ENCODE data around the gene SPATA19.
"Not testable (repeated sequence)": the region's sequence is repeated elsewhere in the genome, so short reads cannot be mapped to it uniquely, and the experiment has no call there.

Gene SPATA19

DNA sequence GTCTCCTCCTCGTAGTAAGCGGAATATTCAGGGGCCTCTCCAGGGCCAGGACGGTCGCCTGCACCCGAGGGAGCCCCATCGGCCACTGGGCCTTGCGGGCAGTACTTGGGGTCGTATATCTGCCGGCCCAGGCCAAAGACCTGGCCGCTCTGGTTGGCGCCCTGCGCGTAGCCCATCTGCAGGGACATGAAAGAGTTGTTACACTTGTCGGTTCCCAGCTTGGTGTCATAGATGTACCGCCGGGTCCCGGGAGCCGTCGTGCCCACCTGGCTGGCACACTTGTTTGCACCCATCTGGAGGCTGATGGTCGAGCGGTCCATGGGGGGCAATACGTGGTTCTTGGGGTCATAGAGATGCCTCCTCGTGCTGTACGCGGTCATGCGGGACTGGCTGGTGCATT, 19.4 kb upstream of the SPATA19 start:
- TF ChIP-seq, protein P1, sequence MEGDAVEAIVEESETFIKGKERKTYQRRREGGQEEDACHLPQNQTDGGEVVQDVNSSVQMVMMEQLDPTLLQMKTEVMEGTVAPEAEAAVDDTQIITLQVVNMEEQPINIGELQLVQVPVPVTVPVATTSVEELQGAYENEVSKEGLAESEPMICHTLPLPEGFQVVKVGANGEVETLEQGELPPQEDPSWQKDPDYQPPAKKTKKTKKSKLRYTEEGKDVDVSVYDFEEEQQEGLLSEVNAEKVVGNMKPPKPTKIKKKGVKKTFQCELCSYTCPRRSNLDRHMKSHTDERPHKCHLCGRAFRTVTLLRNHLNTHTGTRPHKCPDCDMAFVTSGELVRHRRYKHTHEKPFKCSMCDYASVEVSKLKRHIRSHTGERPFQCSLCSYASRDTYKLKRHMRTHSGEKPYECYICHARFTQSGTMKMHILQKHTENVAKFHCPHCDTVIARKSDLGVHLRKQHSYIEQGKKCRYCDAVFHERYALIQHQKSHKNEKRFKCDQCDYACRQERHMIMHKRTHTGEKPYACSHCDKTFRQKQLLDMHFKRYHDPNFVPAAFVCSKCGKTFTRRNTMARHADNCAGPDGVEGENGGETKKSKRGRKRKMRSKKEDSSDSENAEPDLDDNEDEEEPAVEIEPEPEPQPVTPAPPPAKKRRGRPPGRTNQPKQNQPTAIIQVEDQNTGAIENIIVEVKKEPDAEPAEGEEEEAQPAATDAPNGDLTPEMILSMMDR (IDR thresholded peaks at IDR 0.05; ENCODE audit: extremely low read depth, insufficient read depth, missing control alignments), result no peak
- DNase-seq (ENCODE audit: low spot score), result no peak
- in situ Hi-C loops (cut with MboI; ENCODE audit: low pct_unique_long_range_greater_than_20kb, low sequenced_read_pairs, unreplicated experiment), result no loop called here

DNA sequence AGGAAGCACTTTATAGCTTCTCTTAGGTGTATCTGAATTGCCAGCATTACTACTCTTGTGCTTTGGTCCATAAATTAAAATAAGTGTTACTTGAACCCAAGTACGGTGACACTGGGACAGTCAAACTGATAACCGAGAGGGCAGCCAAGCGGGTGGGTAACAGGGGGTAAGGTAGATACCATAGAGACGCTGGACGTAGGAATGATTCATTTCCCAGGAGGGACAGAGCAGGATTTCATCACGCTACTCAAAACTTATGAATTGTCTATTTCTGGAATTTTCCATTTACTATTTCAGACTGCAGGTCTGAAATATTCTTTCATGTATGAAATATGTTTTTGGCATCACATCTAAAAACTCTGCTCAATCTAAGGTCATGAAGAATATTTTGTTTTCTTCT, 14.8 kb upstream of the SPATA19 start:
- no peak for DNase-seq (ENCODE audit: low spot score)
- TF ChIP-seq, protein P1 (IDR thresholded peaks at IDR 0.05; ENCODE audit: extremely low read depth, insufficient read depth, missing control alignments), result no peak
- in situ Hi-C loops (cut with MboI; ENCODE audit: low pct_unique_long_range_greater_than_20kb, low sequenced_read_pairs, unreplicated experiment), result no loop called here

DNA sequence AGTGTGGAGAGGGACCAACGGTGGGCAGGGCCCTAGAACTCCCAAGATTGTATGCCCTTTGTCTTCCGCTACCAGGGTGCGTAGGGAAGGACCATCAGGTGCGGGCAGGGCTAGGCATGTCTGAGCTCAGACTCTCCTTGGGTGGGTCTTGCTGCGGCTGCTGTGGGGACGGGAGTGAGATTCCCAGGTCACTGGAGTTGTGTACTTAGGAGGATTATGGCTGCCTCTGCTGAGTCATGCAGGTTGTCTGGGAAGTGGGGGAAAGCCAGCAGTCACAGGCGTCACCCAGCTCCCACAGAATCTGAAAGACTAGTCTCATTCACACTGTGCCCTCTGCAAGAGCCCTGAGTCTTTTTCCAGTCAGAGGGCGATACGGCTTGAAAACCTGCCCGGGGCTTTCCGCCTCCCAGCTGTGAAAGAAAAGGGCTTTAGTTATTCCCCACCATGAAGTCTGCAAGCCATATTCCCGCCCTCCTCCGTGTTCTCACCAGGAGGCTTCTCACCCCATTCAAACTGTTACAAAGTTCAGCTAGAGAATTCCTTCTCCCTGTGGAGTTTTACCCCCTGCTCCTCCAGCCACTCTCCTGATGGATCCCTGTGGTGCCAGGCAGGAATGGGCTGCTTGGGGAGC, 9.1 kb upstream of the SPATA19 start:
- DNase-seq (ENCODE audit: low spot score); in situ Hi-C loops (cut with MboI; ENCODE audit: low pct_unique_long_range_greater_than_20kb, low sequenced_read_pairs, unreplicated experiment): not testable (repeated sequence)

DNA sequence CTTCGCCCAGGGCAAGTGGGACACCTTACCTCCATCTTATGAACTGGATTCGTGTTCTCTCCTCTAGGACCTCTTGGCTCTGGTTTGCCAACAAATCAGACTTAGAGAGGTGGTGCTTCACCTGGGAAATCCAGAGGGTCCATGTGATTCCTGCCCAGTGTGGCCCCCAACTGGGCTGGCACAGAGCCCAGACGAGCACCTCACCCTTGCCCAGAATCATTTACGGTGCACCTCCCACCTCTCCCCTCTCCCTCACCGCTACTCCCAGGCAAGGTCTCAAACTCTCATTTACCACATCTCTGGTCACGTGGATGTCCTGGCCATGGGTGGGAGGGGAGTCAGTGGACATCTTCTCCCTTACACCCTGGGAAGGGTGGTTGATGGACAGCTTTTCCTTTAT, 1.1 kb downstream of the SPATA19 start:
- in situ Hi-C loops (cut with MboI; ENCODE audit: low pct_unique_long_range_greater_than_20kb, low sequenced_read_pairs, unreplicated experiment), result no loop called here
- DNase-seq (ENCODE audit: low spot score), result no peak
- TF ChIP-seq, protein P1 (IDR thresholded peaks at IDR 0.05; ENCODE audit: extremely low read depth, insufficient read depth, missing control alignments), result no peak

DNA sequence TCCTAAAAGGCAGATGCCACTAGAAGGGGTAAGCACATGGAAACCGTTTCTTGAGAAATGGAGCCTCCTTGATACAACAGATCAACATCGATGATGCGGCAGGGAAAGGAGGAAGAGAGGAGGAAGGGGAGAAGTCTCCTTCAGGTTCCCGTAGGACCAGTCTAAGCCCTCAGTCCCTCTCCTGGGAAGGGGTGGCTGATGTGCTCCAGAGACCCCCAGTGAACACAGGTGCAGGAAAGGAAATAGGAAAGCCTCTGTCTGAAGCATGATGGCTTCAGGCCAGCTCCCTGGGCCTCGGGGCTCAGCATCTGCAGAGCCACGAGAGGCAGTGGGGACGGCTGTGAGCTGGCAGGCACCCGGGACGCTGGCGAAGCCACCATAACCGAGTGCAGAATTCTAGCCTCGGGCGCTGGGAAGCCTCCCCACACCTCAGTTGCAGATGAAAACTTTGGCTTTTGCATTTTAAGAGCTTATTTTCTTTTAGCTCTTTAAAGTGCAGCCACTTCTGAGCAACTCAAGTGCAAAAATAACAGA, 1.8 kb downstream of the SPATA19 start:
- DNase-seq (ENCODE audit: low spot score), result no peak
- TF ChIP-seq, protein P1 (IDR thresholded peaks at IDR 0.05; ENCODE audit: extremely low read depth, insufficient read depth, missing control alignments), result no peak
- in situ Hi-C loops (cut with MboI; ENCODE audit: low pct_unique_long_range_greater_than_20kb, low sequenced_read_pairs, unreplicated experiment), result no loop called here

DNA sequence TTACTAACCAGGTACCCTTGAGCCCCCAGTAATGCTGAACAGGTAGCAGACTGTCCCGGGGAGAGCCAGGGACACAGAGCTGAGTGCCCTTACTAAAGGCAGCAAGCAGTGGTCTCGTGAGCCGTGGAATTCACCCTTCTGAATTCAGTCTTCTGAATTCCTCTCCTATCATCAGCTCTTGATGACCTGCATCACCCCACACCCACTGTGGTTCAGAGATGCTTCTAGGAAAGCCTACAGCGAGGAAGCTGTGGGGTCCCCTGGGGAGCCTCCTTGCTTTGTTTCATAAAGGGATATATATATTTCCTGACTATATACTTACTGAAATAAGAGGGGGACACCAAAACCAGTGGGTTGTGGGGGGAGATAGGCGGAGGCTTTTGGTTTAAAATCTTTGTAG, 2.6 kb downstream of the SPATA19 start:
- DNase-seq (ENCODE audit: low spot score), result no peak
- in situ Hi-C loops (cut with MboI; ENCODE audit: low pct_unique_long_range_greater_than_20kb, low sequenced_read_pairs, unreplicated experiment), result no loop called here
- TF ChIP-seq, protein P1 (IDR thresholded peaks at IDR 0.05; ENCODE audit: extremely low read depth, insufficient read depth, missing control alignments), result no peak

DNA sequence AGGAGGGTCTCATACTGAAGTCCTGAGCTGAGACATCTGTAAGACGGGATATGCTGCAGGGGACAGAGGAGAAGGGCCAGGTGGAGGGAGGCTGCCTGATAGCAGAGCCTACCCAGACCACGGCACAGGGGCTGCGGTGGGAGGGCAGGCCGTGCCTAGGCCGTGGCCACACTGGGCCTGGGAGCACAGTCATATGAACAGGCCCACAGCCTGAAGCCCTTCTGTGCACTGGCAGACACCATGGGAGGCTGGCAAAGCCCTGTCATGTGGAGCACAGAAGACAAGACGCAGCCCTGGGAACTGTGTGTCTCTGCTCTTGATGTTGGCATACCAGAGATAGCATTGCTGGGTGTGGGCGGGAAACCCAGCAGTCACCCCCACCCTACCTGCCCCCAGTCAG, 3.3 kb downstream of the SPATA19 start:
- in situ Hi-C loops (cut with MboI; ENCODE audit: low pct_unique_long_range_greater_than_20kb, low sequenced_read_pairs, unreplicated experiment), result no loop called here
- TF ChIP-seq, protein P1 (IDR thresholded peaks at IDR 0.05; ENCODE audit: extremely low read depth, insufficient read depth, missing control alignments), result no peak
- DNase-seq (ENCODE audit: low spot score), result no peak

Data from GM13977 (cell line).